OCI-LY7 (cell line): Measurements from ENCODE around the gene PLPPR1. TPM values are rescaled to one million over a fixed set of nuclear protein-coding genes. Genes with fewer than 3 reads are reported as not detected.

Experiments
- BruUV-seq: library from RNA; stranded (reverse); fragments of 400-500 nt; replicated peaks from 2 replicates; lab custom pipeline; 2021; lab: Mats Ljungman, UMichigan
- CTCF ChIA-PET: fragments of 300-600 bp; sonication (Branson Sonifier 250); formaldehyde crosslinking; loops from one replicate; lab custom pipeline; 2022; ENCODE audit warnings: antibody characterized with exemption; ENCODE audit not compliant: unreplicated experiment; lab: Charles Lee
- POLR2A ChIA-PET: fragments of 300-600 bp; sonication (Branson Sonifier 250); formaldehyde crosslinking; loops from one replicate; lab custom pipeline; 2022; ENCODE audit warnings: antibody characterized with exemption; lab: Charles Lee
- DNase-seq: peaks from one replicate; pipeline ENCODE4 v3.0.0-alpha.2; 2015; ENCODE audit warnings: low spot score
- H2AFZ ChIP-seq: fragments of 200-600 bp; sonication (generic), shearing (Covaris generic); 2 replicates; pipeline ENCODE4 v1.6.1; 2014; ENCODE audit warnings: mild to moderate bottlenecking, antibody characterized with exemption, low read length, moderate library complexity
- H3K27ac ChIP-seq: fragments of 200-600 bp; sonication (generic); 2 replicates; pipeline ENCODE4 v1.5.1; 2014; ENCODE audit warnings: mixed run types, low read depth, mild to moderate bottlenecking, moderate library complexity, low read length, inconsistent platforms; ENCODE audit not compliant: poor library complexity, severe bottlenecking
- H3K36me3 ChIP-seq: fragments of 200-600 bp; sonication (generic); 2 replicates; pipeline ENCODE4 v1.6.1; 2014; ENCODE audit warnings: mild to moderate bottlenecking, antibody characterized with exemption, low read length, moderate library complexity, mixed read lengths; ENCODE audit not compliant: insufficient read depth
- H3K4me1 ChIP-seq: fragments of 200-600 bp; sonication (generic); 2 replicates; pipeline ENCODE4 v1.5.1; 2014; ENCODE audit warnings: mild to moderate bottlenecking, low read length; ENCODE audit not compliant: insufficient read depth, poor library complexity, severe bottlenecking
- H3K4me2 ChIP-seq: fragments of 200-600 bp; sonication (generic); 2 replicates; pipeline ENCODE4 v1.6.1; 2014; ENCODE audit warnings: mild to moderate bottlenecking, low read length
- H3K4me3 ChIP-seq: fragments of 200-600 bp; sonication (generic); 2 replicates; pipeline ENCODE4 v1.5.1; 2014; ENCODE audit warnings: mild to moderate bottlenecking, low read depth, low read length; ENCODE audit not compliant: poor library complexity, severe bottlenecking
- H3K79me2 ChIP-seq: fragments of 200-600 bp; sonication (generic); 2 replicates; pipeline ENCODE4 v1.6.1; 2016; ENCODE audit warnings: low read depth, mild to moderate bottlenecking, low read length, moderate library complexity, mixed read lengths; ENCODE audit not compliant: insufficient read depth
- H3K9me2 ChIP-seq: fragments of 200-600 bp; sonication (generic); 2 replicates; pipeline ENCODE4 v1.6.1; 2016; ENCODE audit warnings: mild to moderate bottlenecking, low read length, mixed read lengths; ENCODE audit not compliant: insufficient read depth
- H3K9me3 ChIP-seq: fragments of 200-600 bp; sonication (generic); 2 replicates; pipeline ENCODE4 v1.6.1; 2014; ENCODE audit warnings: mild to moderate bottlenecking, mixed run types, low read length, mixed read lengths
- H4K20me1 ChIP-seq: fragments of 200-600 bp; sonication (generic); 2 replicates; pipeline ENCODE4 v1.6.1; 2014; ENCODE audit warnings: mild to moderate bottlenecking, antibody characterized with exemption, low read length, moderate library complexity, mixed read lengths; ENCODE audit not compliant: insufficient read depth
- CTCF ChIP-seq: fragments of 200-600 bp; sonication (generic); conservative IDR thresholded peaks from 2 replicates; pipeline ENCODE4 v1.5.1; 2014; ENCODE audit warnings: mild to moderate bottlenecking, antibody characterized with exemption, low read length, moderate library complexity, mixed read lengths
- EZH2phosphoT487 ChIP-seq: fragments of 200-600 bp; sonication (generic); IDR thresholded peaks from 2 replicates; pipeline ENCODE4 v1.6.1; 2018; ENCODE audit warnings: low read depth, borderline replicate concordance, mild to moderate bottlenecking, mixed run types, antibody characterized with exemption, low read length, moderate library complexity, mixed read lengths
- intact Hi-C: fragments of 100-400 bp; cut with micrococcal nuclease; formaldehyde crosslinking; loops from one replicate; pipeline ENCODE4 v1.10.0; 2022; ENCODE audit not compliant: unreplicated experiment
- total RNA-seq, 2 experiments: library from RNA; depleted of rRNA in 1 of 2; stranded (reverse); fragments of >200 nt in 1 of 2; shearing (Covaris generic) in 1 of 2; gene quantifications; 2 replicates each; pipeline ENCODE4 v1.2.3, GENCODE V29; 2014 to 2022

Gene PLPPR1
- total RNA-seq, 2 experiments from 2014 or later, result not detected

DNA sequence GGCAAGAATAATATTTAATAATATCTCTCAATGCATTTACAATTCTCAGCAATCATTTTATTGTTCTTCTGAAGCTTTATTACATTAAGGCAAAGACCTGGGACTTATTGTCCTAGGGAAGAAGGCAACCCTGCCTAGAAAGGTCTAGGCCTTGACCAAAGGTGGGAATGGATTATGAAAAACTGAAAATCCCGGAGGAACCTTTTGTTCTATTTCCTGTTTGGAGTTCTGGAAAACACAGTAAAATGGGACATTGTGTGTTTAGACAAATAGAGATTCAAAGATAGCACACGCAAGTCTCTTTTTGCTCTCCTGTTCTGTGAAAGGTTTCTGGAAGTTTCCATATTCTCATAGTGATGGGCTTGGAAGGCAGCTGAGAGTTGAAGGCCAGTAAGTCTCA is 325.2 kb downstream of the PLPPR1 start:
- TF ChIP-seq CTCF, result no peak
- no peak for TF ChIP-seq EZH2phosphoT487
- Histone ChIP-seq H3K9me3 (no peaks in the 10 kb centered on the region), H2AFZ (no peak overlapping the region), H4K20me1 (no peaks in the 10 kb centered on the region), H3K4me2 (no peak overlapping the region), H3K9me2 (no peaks in the 10 kb centered on the region), H3K27ac (no peak overlapping the region), H3K36me3 (no peaks in the 10 kb centered on the region), H3K4me3 (no peak overlapping the region), H3K4me1 (no peaks in the 10 kb centered on the region), H3K79me2 (no peaks in the 10 kb centered on the region)
- ChIA-PET CTCF (no interaction called here), POLR2A (no interaction called here)
- intact Hi-C loops, result no loop called here
- BruUV-seq, result no TSS peak
- no peak for DNase-seq

DNA sequence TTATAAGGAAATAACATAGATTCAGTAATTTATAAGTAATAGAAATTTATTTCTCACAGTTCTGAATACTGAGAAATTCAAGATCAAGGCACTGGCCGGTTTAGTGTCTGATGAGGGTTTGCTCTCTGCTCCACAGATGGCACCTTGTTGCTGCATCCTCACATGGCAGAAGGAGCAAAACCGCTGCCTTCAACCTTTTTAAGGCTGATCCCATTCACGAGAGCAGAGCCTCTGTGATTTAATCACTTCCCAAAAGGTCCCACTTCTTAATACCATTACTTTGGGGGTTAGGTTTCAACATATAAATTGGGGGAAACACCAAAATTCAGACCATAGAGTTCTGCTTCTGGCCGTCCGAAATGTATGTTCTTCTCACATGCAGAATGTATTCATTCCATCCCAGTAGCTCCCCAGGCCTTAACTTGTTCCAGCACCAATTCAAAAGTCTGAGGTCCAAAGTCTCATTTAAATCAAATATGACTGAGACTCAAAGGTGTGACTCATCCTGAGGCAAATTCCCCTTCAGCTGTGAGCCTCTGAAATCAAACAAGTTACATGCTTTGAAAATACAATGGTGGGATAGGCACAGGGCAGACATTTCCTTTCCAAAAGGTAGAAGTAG is 325.7 kb downstream of the PLPPR1 start:
- Histone ChIP-seq H3K4me2 (no peak overlapping the region), H3K9me2 (no peaks in the 10 kb centered on the region), H3K9me3 (no peaks in the 10 kb centered on the region), H4K20me1 (no peaks in the 10 kb centered on the region), H3K79me2 (no peaks in the 10 kb centered on the region), H2AFZ (no peak overlapping the region), H3K4me3 (no peak overlapping the region), H3K36me3 (no peaks in the 10 kb centered on the region), H3K4me1 (no peaks in the 10 kb centered on the region), H3K27ac (no peak overlapping the region)
- BruUV-seq, result no TSS peak
- CTCF ChIA-PET, result no interaction called here
- no peak for DNase-seq
- POLR2A ChIA-PET, result no interaction called here
- intact Hi-C loops, result no loop called here
- TF ChIP-seq CTCF, result no peak
- TF ChIP-seq EZH2phosphoT487, result no peak
